Activated naive CD8-positive, alpha-beta T cell treated with anti-CD3 and anti-CD28 coated beads for 36 hours (primary cell): ENCODE data around the gene PTCHD4. TPM values are rescaled to one million over a fixed set of nuclear protein-coding genes. Genes with fewer than 3 reads are reported as not detected.
"Not testable (repeated sequence)": the region's sequence is repeated elsewhere in the genome, so short reads cannot be mapped to it uniquely, and the experiment has no call there.

Experiments
- DNase-seq: peaks from one replicate; pipeline ENCODE4 v3.0.0; 2021
- H3K27ac Mint-ChIP-seq: one replicate; pipeline ENCODE4 v1.8.0; 2022; ENCODE audit warnings: mild to moderate bottlenecking, moderate library complexity, mixed read lengths
- H3K27me3 Mint-ChIP-seq: one replicate; pipeline ENCODE4 v1.8.0; 2022; ENCODE audit warnings: mild to moderate bottlenecking, mixed read lengths
- H3K36me3 Mint-ChIP-seq: one replicate; pipeline ENCODE4 v1.8.0; 2021; ENCODE audit warnings: mild to moderate bottlenecking, mixed read lengths
- H3K4me1 Mint-ChIP-seq: one replicate; pipeline ENCODE4 v1.8.0; 2021; ENCODE audit warnings: mixed read lengths
- H3K4me3 Mint-ChIP-seq: one replicate; pipeline ENCODE4 v1.8.0; 2022; ENCODE audit warnings: mild to moderate bottlenecking, moderate library complexity, mixed read lengths
- H3K9me3 Mint-ChIP-seq: one replicate; pipeline ENCODE4 v1.8.0; 2022; ENCODE audit warnings: mixed read lengths
- total RNA-seq, 2 experiments: library from RNA; stranded (reverse); gene quantifications; one replicate each; pipeline ENCODE4 v1.2.3, GENCODE V29; 2021

PTCHD4 gene
- total RNA-seq, 2 experiments from 2014 or later = not detected

- Mint-ChIP-seq H3K9me3 (no peaks in the 10 kb centered on the region), H3K4me3 (no peak overlapping the region), H3K27me3 (no peaks in the 10 kb centered on the region), H3K36me3 (no peaks in the 10 kb centered on the region), H3K4me1 (no peaks in the 10 kb centered on the region), H3K27ac (no peak overlapping the region)
- no peak for DNase-seq
Measured at GRCh38 chr6:48111575-48111974, 578 bp upstream of the PTCHD4 start.

GRCh38 chr6:48110436-48111142 is 408 bp downstream of the PTCHD4 start:
- H3K9me3 Mint-ChIP-seq = no peaks in the 10 kb centered on the region
- H3K4me3 Mint-ChIP-seq = no peak overlapping the region
- no peaks in the 10 kb centered on the region for H3K4me1 Mint-ChIP-seq
- DNase-seq = no peak
- H3K27ac Mint-ChIP-seq = no peak overlapping the region
- no peaks in the 10 kb centered on the region for H3K36me3 Mint-ChIP-seq
- H3K27me3 Mint-ChIP-seq = no peaks in the 10 kb centered on the region

- Mint-ChIP-seq H3K36me3 (no peaks in the 10 kb centered on the region), H3K27ac (no peak overlapping the region), H3K9me3 (peaks cover 1% of the 10 kb centered on the region), H3K27me3 (no peaks in the 10 kb centered on the region), H3K4me3 (no peak overlapping the region), H3K4me1 (no peaks in the 10 kb centered on the region)
- no peak for DNase-seq
Measured at GRCh38 chr6:48109944-48110343, 1.1 kb downstream of the PTCHD4 start.

- not testable (repeated sequence) for H3K27me3 Mint-ChIP-seq, H3K4me1 Mint-ChIP-seq, H3K27ac Mint-ChIP-seq, H3K9me3 Mint-ChIP-seq, DNase-seq, H3K36me3 Mint-ChIP-seq, H3K4me3 Mint-ChIP-seq
Measured at GRCh38 chr6:48102476-48103195, 8.4 kb downstream of the PTCHD4 start.

GRCh38 chr6:48101290-48101689 is 9.7 kb downstream of the PTCHD4 start:
- Mint-ChIP-seq H3K4me3 (no peak overlapping the region), H3K27ac (no peak overlapping the region), H3K9me3 (peaks cover 1% of the 10 kb centered on the region), H3K4me1 (no peaks in the 10 kb centered on the region), H3K27me3 (no peaks in the 10 kb centered on the region), H3K36me3 (no peaks in the 10 kb centered on the region)
- DNase-seq = no peak

GRCh38 chr6:48100588-48100895 is 10.5 kb downstream of the PTCHD4 start:
- Mint-ChIP-seq H3K27me3 (no peaks in the 10 kb centered on the region), H3K4me1 (no peaks in the 10 kb centered on the region), H3K36me3 (no peaks in the 10 kb centered on the region), H3K27ac (no peak overlapping the region), H3K4me3 (no peak overlapping the region), H3K9me3 (peaks cover 1% of the 10 kb centered on the region)
- no peak for DNase-seq

GRCh38 chr6:48099713-48100587 is 11.0 kb downstream of the PTCHD4 start:
- Mint-ChIP-seq H3K4me1 (no peaks in the 10 kb centered on the region), H3K36me3 (no peaks in the 10 kb centered on the region), H3K27ac (no peak overlapping the region), H3K27me3 (no peaks in the 10 kb centered on the region), H3K9me3 (no peaks in the 10 kb centered on the region), H3K4me3 (no peak overlapping the region)
- DNase-seq = no peak

- H3K4me1 Mint-ChIP-seq = no peaks in the 10 kb centered on the region
- no peak overlapping the region for H3K4me3 Mint-ChIP-seq
- H3K27me3 Mint-ChIP-seq = no peaks in the 10 kb centered on the region
- DNase-seq = no peak
- no peaks in the 10 kb centered on the region for H3K36me3 Mint-ChIP-seq
- no peaks in the 10 kb centered on the region for H3K9me3 Mint-ChIP-seq
- no peak overlapping the region for H3K27ac Mint-ChIP-seq
Measured at GRCh38 chr6:48098923-48099322, 12.1 kb downstream of the PTCHD4 start.

- H3K9me3 Mint-ChIP-seq = no peaks in the 10 kb centered on the region
- H3K27ac Mint-ChIP-seq = no peak overlapping the region
- DNase-seq = no peak
- H3K4me1 Mint-ChIP-seq = no peaks in the 10 kb centered on the region
- no peak overlapping the region for H3K4me3 Mint-ChIP-seq
- no peaks in the 10 kb centered on the region for H3K27me3 Mint-ChIP-seq
- no peaks in the 10 kb centered on the region for H3K36me3 Mint-ChIP-seq
Measured at GRCh38 chr6:48092550-48093217, 18.3 kb downstream of the PTCHD4 start.

GRCh38 chr6:48090546-48090945 is 20.5 kb downstream of the PTCHD4 start:
- Mint-ChIP-seq H3K4me1 (no peaks in the 10 kb centered on the region), H3K4me3 (no peak overlapping the region), H3K27me3 (no peaks in the 10 kb centered on the region), H3K9me3 (no peaks in the 10 kb centered on the region), H3K36me3 (no peaks in the 10 kb centered on the region), H3K27ac (no peak overlapping the region)
- DNase-seq = no peak

- DNase-seq = no peak
- Mint-ChIP-seq H3K27me3 (no peaks in the 10 kb centered on the region), H3K4me3 (no peak overlapping the region), H3K9me3 (no peaks in the 10 kb centered on the region), H3K4me1 (no peaks in the 10 kb centered on the region), H3K36me3 (no peaks in the 10 kb centered on the region), H3K27ac (no peak overlapping the region)
Measured at GRCh38 chr6:48087448-48087847, 23.5 kb downstream of the PTCHD4 start.

- no peaks in the 10 kb centered on the region for H3K27me3 Mint-ChIP-seq
- no peak overlapping the region for H3K27ac Mint-ChIP-seq
- H3K9me3 Mint-ChIP-seq = no peaks in the 10 kb centered on the region
- H3K4me3 Mint-ChIP-seq = no peak overlapping the region
- H3K36me3 Mint-ChIP-seq = no peaks in the 10 kb centered on the region
- DNase-seq = no peak
- no peaks in the 10 kb centered on the region for H3K4me1 Mint-ChIP-seq
Measured at GRCh38 chr6:48086187-48086586, 24.8 kb downstream of the PTCHD4 start.

GRCh38 chr6:48085131-48085741 is 25.8 kb downstream of the PTCHD4 start:
- H3K36me3 Mint-ChIP-seq = no peaks in the 10 kb centered on the region
- H3K27ac Mint-ChIP-seq = no peak overlapping the region
- H3K27me3 Mint-ChIP-seq = no peaks in the 10 kb centered on the region
- no peaks in the 10 kb centered on the region for H3K9me3 Mint-ChIP-seq
- no peaks in the 10 kb centered on the region for H3K4me1 Mint-ChIP-seq
- H3K4me3 Mint-ChIP-seq = no peak overlapping the region
- no peak for DNase-seq

- no peak for DNase-seq
- Mint-ChIP-seq H3K36me3 (no peaks in the 10 kb centered on the region), H3K9me3 (no peaks in the 10 kb centered on the region), H3K27ac (no peak overlapping the region), H3K27me3 (no peaks in the 10 kb centered on the region), H3K4me3 (no peak overlapping the region), H3K4me1 (no peaks in the 10 kb centered on the region)
Measured at GRCh38 chr6:48084201-48084600, 26.8 kb downstream of the PTCHD4 start.
